GM18861 (cell line): ENCODE data around the gene COL11A2.

Experiments used
- ATAC-seq: cut with Tn5 transposase; IDR thresholded peaks from one replicate; pipeline ENCODE4 v1.9.1; 2021; ENCODE audit not compliant: unreplicated experiment

Gene COL11A2

DNA sequence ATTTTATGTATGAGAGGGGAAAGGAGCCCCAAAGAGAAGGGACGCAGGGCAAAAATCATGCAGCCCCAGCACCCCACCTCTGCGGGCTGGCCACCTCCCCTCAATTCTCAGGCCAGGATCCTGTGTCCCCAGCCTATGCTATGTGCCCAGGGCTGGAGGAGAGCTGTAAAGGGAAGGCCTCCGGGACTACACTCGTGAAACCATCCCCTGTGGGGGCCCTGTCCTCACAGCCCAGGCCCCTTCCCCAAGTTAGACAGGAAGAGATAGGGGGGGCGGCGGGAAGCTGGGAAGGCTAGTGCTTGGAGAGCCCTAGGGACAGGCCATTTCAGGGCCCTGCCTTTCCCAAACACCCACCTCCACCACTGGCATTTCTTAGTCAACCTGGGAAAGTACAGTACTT lies 1.4 kb upstream of the COL11A2 start:
- ATAC-seq = no peak

DNA sequence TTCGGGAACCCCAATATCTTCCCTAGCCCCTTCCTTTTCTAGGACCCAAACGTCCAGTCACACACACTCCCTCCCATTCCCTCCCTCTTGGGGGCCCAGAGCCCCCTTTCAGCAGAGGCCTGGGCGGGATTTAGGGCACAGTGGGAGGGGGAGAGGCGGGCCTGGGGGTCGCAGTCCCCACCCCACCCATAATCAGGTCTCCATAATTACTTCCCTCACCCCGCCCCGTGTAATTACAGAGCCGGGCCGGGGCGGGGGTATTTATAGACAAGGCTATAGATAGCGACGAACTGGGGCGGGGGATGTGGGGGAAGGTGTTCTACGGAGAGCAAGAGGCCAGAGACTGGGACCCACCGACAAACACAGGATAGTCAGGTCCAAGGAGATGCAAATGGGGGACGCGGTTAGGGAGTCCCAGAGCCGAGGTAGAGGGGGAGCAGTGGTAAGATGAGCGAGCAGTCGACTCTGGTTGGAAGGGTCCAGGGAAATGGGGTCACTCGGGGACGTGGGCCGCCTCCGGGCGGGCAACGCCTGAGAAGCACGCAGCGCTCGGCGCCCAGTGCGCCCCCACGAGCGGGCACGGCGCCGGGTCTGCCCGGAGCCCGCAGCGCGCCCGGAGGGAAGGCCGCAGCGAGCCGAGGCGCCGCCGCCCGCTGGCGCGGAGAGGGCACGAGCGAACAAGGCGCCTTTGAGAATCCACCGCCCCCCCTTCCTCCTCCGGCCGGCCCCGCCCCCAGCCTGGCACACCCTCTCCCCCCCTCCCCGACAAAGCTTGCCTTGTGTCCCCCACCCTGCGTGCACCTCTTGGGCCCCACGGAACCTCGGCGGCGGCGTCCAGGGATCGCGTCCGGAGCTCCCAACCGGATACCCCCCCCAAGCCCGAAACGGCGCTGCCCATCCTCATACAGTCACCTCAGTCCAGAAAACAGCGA lies 670 bp upstream of the COL11A2 start:
- ATAC-seq = no peak

DNA sequence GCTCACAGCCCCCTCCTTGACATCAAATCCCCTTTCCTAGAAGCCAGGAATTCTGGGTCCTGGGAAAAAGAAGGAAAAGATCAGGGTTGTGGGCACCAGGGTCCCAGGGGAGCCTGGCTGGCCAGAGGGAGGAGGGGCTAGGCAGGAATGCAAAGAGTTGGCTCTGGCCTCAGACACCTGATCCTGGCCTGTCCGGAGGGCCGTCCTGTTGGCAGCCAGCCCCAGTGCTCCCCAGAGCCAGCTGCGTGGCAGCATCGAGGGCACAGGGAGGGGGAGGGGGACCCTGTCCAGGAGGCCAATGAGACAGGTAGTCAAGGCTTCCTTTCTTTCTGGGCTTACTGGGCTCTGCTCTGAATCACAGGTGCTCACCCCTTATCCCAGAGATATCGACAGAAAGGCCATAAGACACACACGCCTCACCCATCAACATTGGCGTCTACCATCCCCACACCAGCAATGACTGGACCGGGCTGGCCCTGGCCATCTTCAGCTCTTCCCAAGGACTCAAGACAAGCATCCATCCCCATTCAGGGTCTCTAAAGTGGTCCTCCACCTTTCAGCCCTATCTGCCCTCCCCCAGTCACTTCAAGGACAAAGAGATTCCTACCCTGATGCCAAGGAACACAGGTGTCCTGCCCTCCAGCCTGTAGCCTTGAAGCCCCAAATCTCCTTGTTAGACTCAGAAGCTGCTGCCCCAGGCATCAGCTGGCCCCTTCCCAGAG lies 723 bp downstream of the COL11A2 start:
- no peak for ATAC-seq

DNA sequence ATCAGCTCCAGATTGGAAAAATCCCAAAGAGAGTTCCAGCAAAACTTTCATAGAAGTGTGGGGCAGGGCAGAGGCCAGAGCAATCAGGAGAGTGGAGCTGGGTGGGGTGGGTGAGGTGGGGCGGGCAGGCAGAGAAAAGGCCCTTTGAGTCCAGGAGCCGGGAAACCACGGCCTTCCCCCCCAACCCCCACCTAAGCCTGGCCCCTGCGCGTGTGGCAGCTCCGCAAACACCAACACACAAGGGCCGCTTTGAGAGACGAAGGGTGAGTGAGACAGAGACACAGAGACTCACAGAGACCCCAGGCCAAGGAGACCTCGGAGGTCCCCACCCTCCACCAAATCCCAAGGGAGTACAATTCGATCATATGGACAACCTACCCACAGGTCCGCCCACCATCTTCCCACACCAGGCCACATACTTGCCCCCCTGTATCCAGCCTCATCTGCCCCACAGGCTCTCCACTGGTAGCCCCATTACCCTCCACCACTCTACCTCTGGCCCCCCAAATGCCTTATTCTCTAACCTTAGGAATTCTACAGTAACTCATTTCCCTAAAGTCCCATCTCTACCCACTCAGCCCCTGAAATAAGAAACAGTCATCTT lies 1.7 kb downstream of the COL11A2 start:
- ATAC-seq = no peak

DNA sequence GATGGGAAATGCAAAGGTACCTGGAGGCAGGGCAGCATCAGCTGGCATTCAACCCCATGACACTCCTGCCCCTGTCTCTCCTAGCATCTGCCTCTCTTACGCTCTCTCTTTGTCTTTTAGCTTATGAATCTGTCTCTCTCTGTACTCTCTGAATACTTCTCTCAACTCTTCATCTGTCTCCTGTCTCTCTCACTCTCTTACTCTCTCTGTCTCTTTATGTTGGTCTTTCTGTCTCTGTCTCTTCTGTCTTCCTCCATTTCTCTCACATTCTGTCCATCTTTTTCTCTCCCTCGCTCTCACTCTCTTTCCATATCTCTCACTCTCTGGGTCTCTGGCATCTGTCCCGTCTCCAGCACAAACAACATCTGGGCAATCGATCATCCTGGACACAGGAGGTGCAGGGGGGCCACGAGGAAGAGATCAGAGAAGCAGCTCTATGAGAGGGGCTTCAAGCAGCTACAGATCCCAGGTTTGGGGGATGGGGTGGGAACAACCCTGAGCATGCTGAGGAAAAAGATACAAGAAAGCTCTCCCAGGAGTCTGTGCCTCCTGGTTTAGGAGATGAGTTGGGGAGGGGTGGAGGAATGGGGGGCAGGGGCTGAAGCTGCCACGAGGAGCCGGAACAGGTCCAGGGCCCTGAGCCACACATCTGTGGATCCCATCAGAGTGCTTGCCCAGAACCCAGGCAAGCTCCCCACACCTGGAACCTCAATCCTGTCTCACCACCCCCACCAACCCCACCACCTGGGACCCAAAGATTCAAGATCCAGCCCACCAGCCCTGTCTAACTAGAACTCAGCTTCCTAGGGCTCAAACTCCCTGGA lies 2.4 kb downstream of the COL11A2 start:
- no peak for ATAC-seq

DNA sequence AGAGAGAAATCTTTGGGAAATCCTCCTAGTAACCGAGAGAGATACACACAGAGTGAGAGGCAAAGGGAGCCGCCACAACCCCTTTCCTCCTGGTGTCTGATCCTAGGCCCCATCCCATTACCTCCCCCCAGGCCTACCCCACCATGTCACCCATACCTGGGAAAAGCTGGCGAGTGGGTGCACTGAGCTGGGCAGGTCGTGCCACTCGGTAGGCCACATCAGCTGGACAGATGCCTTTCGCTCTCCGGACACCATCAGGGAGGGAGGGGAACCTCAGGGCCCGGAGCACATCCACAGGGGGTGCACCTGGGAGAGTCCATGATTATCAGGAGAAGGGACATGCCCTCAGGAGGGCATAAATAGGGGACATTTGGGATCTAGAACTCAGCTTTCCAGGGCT lies 3.1 kb downstream of the COL11A2 start:
- no peak for ATAC-seq

DNA sequence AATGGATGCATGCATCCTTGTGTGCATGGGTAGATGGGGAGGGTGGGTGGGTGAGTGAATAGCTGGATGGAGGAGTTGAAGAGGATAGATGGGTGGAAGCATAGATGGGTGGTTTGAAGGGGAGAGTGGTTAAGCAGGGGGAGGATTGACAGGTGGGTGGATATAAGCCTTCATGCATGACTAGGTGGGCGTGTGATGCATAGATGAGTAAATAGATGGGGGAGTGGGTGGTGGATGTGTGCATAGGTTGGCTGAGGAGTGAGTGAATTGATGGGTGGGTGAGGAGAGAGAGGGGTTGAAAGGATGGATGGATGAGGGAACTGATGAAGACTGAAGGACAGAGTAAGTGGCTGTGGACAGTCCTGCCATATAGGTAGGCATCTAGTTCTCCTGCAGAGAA lies 4.5 kb downstream of the COL11A2 start:
- no peak for ATAC-seq

DNA sequence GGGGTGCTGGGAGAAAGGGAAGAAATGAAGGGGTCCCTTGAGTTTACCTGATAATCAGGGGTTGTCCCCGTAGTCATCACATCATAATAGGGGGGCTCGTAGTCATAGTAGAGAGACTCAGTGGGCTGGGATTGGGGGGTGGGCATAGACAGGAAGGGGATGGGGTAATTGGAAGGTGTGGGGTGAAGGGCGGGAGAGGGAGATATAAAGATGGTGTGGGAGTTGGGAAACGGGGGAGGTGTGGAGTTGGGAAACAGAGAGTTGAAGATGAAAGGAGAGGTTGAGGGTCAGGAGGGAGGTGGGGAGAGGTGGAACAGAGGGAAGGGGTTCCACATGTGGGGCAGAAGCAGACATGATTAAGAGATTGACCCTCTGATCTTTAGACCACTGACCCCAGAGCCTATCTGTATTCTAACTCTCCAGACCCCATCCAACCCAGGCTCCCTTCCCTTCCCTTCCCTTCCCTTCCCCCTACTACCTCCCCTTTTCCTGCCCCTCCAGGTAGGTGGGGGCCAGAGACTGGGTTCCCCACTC lies 6.5 kb downstream of the COL11A2 start:
- ATAC-seq = no peak

DNA sequence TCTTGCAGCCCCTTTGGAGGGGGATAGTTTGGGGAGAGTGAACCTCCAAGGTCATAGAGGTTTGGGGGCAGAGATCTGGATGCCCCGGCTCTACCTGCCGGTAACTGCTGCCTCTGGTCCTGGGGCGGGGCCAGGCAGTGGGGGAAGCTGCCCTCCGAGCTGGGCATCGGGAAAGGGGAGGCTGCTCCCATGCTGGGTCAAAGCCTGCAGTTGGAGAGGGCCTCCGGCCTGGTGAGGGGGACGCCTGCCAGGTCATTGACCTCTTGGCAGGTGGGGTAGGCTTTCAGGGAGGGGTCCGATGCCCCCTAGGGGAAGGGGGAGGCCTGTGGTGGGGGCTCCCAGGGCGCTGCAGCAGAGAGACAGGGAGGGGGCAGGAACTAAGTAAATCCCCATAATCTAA lies 7.1 kb downstream of the COL11A2 start:
- no peak for ATAC-seq

DNA sequence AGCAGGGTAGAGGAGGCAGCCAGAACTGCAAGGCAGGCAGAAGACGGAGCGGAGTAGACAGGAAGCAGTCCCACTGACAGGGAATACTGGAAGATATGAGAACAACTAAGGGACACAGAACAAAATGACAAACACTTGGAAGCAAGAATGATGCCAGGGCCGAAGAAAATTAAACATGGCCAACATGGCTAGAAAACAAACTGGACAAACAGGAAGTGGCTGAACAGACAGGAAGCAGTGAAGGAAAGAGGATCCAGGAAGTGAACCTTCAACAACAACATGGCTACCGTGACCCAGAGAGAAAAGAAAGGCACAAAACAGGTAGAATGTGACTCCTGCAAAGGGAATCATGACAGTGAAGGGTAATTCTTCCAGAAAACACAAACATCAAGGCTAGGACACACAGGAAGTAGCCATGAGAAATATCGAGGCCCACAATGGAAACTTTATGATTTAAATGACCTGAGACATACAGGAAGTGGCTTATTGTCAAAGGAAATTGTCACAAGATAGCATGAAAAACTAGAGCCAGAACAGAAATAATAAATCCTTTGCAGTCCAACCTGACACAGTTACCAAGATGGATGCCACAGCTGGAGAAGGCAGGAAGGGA lies 9.1 kb downstream of the COL11A2 start:
- no peak for ATAC-seq

DNA sequence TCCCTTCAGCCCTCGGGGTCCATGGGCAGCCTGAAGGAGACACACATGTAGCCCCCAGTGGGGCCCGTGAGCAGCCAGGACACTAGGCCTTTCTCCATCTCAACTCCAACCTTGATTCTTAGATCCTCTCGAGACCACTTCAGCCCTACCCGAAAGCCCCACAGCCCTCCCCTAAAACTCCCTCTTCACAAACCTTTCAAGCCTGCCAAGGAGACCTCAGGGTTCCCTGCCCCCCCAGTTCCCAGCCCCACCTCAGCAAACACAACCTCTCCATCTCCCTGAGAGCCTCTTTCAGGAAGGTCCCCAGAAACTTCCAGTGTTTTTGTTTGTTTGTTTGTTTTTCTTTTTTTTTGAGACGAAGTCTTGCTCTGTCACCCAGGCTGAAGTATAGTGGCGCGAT lies 11.1 kb downstream of the COL11A2 start:
- no peak for ATAC-seq

DNA sequence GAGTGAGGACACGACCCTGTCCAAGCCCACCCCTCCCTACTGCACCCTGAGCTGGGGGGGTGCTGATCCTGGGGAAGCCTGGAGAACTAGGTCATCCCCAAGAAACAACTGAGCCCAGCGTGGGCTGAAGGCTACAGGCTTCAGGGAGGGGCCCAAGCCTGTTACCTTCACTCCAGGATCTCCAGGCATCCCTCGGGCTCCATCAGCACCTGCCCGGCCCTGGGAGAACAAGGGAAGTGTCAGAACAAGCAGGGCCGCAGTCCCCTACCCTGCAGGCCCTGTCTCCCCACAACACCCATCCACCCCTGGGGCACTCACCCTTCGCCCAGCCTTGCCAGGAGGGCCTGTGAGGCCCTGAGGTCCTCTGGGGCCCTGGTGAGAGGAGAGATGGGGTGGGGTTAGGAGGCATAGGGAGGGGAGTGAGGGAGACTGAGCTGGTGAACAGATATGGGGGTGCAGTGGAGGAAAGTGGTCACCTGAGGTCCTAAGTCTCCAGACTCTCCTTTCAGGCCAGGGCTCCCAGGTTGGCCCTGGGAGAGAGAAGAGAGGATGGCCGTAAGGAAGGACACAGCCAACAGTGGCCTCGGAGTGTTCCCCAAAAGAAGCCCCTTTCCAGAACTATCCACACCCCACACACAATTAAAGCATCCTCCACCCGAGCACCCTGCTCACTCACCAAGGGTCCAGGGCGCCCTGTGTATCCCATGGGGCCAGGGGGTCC lies 13.4 kb downstream of the COL11A2 start:
- ATAC-seq = no peak

DNA sequence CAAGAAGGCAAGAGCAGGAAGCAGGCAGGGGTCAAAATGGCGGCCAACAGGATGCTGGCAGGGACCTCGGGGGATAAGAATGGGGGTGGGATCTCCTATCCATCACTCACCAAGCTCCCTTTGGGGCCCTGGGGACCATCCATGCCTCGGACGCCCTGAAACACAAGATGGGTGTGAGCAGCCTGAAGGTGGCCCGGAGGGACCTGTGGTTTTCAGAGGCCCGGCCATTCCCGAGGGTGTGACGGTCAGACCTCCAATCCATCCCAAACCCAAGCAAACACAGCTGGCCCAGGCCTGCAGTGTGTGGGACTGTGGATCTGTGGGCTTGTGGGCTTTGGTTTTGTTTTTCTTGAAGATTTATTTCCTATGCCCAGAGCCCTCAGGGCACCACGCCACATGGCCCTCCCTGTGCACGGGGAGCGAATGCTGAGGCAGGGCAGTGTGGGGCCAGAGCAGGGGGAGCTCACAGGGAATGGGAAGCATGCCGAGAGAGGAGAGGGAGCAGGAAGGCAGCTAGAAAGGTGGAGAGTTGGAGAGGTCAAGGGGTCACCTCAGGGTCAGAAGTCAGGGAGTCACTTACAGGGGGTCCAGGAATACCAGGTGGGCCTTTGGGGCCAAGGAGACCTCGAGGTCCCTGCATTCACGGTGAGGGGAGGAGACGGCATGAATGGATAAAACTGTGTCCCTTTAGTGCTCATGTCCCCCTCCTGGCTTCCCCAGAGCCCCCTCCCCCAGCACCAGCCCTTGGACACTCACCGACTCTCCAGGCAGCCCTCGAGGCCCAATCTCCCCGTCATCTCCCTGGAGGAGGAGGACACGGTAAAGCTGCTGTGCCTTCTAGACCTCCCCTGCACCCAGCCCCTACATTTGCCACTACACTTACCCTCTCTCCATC lies 14.5 kb downstream of the COL11A2 start:
- no peak for ATAC-seq

DNA sequence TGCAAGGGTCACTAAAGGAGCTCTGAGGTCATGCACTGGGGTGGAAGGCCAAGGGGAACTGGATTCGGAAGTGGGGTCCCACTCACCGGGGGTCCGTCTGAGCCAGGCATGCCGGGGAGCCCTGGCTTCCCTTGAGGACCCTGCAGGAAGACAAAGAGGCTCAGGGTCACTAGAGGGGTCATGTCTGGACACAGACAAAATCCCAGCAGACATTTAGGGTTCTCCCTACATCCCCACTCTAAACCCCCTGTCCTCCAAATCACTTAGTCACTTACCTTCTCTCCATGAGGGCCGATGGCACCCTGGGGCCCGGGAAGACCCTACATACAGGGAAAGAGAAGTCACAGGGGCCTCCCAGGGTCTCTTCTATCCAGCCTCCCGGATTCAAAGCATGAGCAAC lies 15.4 kb downstream of the COL11A2 start:
- no peak for ATAC-seq

DNA sequence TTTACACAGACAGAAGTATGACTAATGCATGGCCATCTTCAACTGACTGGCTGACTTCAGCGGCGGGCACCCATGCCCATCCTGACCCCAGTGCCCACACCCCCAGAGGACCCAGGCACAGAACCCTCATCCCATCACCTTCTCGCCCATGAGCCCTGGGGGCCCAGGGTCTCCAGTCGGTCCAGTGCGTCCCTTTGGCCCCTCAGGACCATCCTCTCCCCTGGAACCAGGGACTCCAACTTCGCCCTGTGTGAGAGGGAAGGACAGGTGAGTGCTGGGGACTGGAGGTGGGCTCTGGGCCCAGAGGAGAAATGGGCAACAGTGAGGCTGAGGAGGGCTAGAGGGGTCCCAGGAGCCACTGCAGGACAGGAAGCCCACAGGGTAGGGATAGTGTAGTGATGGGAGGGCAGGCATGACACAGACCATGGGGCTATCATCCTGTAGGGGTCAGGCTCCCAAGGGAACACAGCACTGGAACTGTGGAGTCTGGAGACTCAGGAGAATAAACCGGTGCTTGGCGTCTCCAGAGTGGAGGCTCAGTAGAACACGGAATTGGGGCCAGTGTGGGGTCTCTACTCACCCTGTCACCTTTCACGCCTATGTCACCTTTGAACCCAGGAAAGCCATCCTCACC lies 16.7 kb downstream of the COL11A2 start:
- no peak for ATAC-seq

DNA sequence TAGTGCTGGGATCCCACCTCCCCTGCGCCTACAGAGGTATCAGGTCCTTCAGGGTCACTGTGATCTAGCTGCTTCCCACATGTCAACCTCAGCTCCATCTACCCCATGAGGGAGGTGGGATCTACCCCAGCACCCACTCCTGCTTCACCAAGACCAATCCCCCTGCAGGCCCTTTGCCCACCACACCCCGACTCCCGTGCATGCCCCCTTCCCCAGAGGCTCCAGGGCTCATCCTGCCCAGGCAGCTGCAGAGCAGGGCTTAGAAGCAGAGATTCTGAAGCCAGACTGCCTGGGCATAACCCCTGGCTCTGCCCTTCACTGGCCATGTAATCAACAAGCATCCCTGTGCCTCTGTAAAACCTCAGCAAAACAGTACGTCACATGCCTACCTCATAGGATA lies 17.5 kb downstream of the COL11A2 start:
- no peak for ATAC-seq

DNA sequence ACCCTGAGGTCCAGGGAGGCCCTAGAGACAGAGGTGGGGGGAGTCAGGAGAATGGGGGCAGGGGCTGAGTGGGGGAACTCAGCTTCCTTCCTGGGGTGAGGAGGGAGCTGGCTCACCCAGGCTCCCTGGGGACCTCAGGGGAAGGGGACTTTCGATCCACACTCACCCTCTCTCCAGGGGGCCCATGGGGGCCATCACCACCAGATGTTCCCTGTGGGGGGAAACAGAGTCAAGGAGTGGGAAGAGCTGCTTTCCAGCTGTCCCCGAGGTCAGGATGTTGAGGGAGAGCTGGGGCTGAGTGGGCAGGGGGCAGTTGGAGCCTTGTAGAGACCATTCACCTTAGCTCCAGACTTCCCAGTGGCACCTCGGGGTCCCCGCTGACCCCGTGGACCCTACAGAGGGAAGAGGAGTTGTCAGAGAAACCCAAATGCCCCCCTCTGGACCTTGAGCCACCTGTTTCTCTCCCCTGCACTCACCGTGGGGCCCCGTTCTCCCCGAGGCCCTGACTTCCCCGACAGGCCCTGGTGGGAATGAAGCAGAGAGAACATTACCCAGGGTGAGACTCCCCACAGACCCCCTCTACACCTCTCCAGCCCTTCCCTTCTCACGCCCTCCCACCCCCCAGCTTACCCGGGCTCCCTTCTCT lies 18.6 kb downstream of the COL11A2 start:
- no peak for ATAC-seq
